ENCODE data around the gene CHD1.

DNA sequence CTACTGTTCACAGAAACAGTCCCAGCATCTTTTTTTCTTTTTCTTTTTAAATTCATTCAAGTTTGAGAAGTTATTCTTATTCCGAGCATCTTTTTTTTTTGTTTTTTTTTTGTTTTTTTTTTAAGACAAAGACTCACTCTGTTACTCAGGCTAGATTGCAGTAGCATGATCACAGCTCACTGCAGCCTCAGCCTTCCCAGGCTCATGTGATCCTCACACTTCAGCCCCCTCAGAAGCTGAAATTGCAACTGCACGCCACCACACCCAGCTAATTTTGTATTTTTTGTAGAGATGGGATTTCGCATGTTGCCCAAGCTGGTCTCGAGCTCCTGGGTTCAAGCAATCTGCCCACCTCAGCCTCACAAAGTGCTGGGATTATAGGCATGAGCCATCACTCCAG is 36.4 kb upstream of the CHD1 start:
- no peak for TF ChIP-seq POLR2AphosphoS5 (IDR thresholded peaks at IDR 0.05)
- TF ChIP-seq, protein P1, sequence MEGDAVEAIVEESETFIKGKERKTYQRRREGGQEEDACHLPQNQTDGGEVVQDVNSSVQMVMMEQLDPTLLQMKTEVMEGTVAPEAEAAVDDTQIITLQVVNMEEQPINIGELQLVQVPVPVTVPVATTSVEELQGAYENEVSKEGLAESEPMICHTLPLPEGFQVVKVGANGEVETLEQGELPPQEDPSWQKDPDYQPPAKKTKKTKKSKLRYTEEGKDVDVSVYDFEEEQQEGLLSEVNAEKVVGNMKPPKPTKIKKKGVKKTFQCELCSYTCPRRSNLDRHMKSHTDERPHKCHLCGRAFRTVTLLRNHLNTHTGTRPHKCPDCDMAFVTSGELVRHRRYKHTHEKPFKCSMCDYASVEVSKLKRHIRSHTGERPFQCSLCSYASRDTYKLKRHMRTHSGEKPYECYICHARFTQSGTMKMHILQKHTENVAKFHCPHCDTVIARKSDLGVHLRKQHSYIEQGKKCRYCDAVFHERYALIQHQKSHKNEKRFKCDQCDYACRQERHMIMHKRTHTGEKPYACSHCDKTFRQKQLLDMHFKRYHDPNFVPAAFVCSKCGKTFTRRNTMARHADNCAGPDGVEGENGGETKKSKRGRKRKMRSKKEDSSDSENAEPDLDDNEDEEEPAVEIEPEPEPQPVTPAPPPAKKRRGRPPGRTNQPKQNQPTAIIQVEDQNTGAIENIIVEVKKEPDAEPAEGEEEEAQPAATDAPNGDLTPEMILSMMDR (IDR thresholded peaks at IDR 0.05): no peak
- no peak for TF ChIP-seq POLR2A (IDR thresholded peaks at IDR 0.05)
- TF ChIP-seq EP300 (IDR thresholded peaks at IDR 0.05; ENCODE audit: low read depth): no peak

Data from transverse colon (tissue), 4 donors.